GM19043 (cell line): ENCODE data around the gene N4BP2L2.

Experiments
- ATAC-seq: cut with Tn5 transposase; IDR thresholded peaks from one replicate; pipeline ENCODE4 v1.9.1; 2021; ENCODE audit warnings: low read depth; ENCODE audit not compliant: unreplicated experiment

Gene N4BP2L2

DNA sequence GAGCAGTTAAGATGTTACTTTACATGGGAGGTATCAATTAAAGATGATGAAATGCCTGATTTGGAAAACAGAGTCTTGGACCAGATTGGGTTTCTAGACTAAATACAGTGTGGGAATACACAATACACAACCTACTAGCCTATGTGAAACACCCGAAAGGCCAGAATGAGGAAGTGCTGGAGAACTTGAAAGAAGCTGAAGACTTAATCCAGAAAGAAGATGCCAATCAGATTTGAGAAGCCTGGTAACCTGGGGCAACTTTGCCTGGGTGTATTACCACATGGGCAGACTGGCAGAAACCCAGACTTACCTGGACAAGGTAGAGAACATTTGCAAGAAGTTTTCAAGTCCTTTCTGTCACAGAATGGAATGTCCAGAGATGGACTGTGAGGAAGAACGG is 153.9 kb downstream of the N4BP2L2 start:
- ATAC-seq: no peak

DNA sequence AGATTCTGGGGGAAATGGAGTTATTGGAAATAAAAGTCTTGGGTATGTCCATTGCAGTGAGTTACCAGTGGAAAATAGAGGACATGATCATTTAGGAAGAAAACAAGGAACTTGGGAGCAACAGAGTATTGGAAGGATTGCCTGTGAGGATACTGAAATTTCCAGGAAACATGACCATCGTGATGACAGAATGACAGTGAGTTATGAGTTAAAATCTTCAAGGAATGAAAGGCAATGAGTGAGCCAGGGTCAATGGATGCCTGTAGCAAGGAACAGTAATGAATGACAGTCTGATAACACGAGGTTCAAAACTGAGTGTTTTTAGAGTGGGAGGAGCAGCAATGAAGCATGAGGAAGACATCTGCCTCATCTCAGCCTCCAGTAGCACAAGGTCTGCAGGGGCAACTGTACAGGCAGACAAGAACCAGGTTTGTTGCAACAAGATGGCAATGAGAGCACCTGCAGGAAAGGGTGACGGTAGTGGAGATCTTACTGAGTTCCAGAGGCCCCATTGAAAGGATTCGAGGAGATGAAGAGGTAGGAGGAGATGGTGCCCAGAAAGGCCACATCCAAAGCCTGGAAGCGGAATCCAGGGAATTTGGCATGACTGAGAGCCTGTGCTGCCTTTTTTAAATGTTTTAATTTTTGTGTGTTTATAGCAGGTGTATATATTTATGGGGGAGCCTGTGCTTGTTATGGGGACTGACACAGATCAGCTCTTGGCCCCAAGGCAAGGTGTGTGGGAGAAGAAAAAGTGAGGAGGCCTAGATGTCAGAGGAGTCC is 154.6 kb downstream of the N4BP2L2 start:
- ATAC-seq: no peak
